ENCODE data around the gene CAPZB.

- no peak for TF ChIP-seq MAX (IDR thresholded peaks at IDR 0.05; ENCODE audit: low read depth)
- no peak for TF ChIP-seq MEF2A (IDR thresholded peaks at IDR 0.05; ENCODE audit: borderline replicate concordance, low read depth)
- no peak for TF ChIP-seq CTCF (IDR thresholded peaks at IDR 0.05)
- TF ChIP-seq PBX3 (IDR thresholded peaks at IDR 0.05): no peak
- TF ChIP-seq SMC3 (IDR thresholded peaks at IDR 0.05; ENCODE audit: low read depth, low read length): no peak
- TF ChIP-seq MXI1 (IDR thresholded peaks at IDR 0.05; ENCODE audit: low read depth, low read length): no peak
- TF ChIP-seq FOXM1 (IDR thresholded peaks at IDR 0.05; ENCODE audit: low read depth): no peak
- no peak for TF ChIP-seq TCF12 (IDR thresholded peaks at IDR 0.05)
- TF ChIP-seq YY1 (IDR thresholded peaks at IDR 0.05; ENCODE audit: low read depth): no peak
- TF ChIP-seq USF1 (IDR thresholded peaks at IDR 0.05; ENCODE audit: borderline replicate concordance, low read depth): no peak
- no peak for TF ChIP-seq EP300 (IDR thresholded peaks at IDR 0.05; ENCODE audit: borderline replicate concordance in 1 of 2, low read depth in 1 of 2, low read length in 1 of 2)
These were observed 55.7 kb downstream of the CAPZB start for GRCh38 chr1:19429611-19430010.

Data from SK-N-SH (cell line).